GM10847 (cell line): ENCODE measurements around the gene WDR87.

Experiments used
- POLR2A ChIP-seq: IDR thresholded peaks from 2 replicates; pipeline ENCODE4 v1.6.1; 2011; ENCODE audit not compliant: insufficient read length; ENCODE audit errors: extremely low read depth

Gene WDR87

DNA sequence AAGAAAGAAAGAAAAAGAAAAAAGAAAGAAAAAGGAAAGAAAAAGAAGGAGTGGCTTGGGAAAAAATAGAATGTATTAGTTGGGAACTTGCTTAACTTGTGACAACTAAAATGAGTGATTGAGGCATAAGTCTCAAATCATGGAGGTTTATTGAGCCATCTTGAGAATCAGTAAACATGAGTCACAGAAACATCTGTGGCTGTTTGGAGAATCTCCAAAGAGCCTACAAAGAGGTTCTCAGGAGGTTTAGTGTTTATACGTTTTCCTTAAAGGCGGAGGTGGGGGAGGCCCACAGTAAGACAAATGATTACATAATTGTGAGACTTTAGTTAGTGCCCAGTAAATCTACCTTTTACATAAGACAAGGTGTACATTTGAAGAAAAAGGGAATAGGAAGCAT lies 38.6 kb downstream of the WDR87 start:
- no peak for TF ChIP-seq POLR2A

DNA sequence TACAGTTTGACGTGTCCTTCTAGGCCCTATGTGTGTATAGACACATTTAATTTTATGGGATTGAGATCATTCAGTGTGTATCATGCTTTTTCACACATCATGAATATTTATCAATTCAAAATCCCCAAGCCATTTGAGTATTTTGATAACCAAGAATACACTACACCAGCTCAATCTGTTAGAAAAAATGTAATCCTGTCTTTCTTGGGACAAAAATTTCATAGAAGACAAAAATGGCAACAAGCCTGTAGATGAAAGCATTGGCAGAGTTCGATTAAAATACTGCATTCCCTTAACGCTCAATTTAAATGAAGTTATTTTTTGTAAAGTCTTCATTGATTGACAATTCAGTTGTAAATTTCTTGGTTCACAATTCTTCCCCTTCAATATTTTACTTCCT lies 41.9 kb downstream of the WDR87 start:
- no peak for TF ChIP-seq POLR2A

DNA sequence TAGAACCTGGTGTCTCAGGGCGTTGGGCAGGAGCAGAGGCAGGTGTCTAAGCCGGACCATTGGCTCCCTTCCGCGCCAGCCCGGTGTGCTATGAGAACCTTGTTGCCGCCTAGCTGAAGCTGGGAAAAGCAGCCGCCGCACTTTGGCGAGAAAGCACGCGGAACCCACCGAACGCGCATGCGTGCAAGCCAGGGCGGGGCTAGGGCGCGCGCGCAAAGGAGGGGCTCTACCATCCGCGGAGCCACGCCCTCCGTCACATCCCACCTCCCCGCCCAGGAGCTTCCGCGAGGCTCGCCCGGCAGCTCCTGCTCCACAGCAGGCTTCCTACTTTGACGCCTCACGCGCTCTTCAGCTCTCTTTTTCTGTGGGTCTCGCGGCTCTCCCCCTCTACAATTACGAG lies 51.3 kb downstream of the WDR87 start:
- TF ChIP-seq POLR2A = no peak

DNA sequence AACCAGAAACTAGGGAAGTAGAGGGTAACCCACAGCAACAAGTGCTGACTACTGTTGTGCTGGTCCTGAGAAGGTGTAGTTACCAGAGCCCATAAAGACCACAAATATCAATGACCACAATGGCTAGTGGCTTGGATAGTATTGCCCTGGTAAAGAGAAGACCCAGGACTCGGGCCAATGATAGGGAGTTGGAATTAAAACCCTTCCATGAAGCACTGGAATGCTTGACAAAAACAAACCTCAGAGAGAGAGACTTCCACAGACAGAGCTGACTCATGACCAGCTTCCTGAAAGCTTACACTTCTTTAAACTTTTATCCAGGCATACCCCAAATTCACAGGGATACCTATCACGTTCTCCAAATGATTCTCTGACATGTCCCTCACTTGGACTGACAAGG lies 60.5 kb downstream of the WDR87 start:
- no peak for TF ChIP-seq POLR2A
